Vagina (tissue), 2 donors: Measurements from ENCODE around the gene KRTAP12-1.
"Not testable (repeated sequence)": the region's sequence is repeated elsewhere in the genome, so short reads cannot be mapped to it uniquely, and the experiment has no call there.

Experiments used
- CTCF ChIP-seq, 3 experiments: fragments of 450-650 bp in 2 of 3; fragments of 200-600 bp in 1 of 3; sonication (generic) in 1 of 3; IDR thresholded peaks; one replicate each; pipeline ENCODE4 v1.5.1; 2017 to 2019; ENCODE audit warnings: antibody characterized with exemption in 3 of 3, mild to moderate bottlenecking in 2 of 3, moderate library complexity in 2 of 3
- POLR2AphosphoS5 ChIP-seq, 2 donors: sonication (generic); formaldehyde crosslinking; IDR thresholded peaks; one replicate each; pipeline ENCODE4 v1.9.0; 2017; ENCODE audit warnings: antibody characterized with exemption in 2 of 2, mild to moderate bottlenecking in 2 of 2, low read depth in 1 of 2; ENCODE audit not compliant: insufficient read depth in 1 of 2

- not testable (repeated sequence) for TF ChIP-seq POLR2AphosphoS5 (IDR thresholded peaks at IDR 0.05; ENCODE audit: insufficient read depth in 1 of 2, low read depth in 1 of 2); CTCF (IDR thresholded peaks at IDR 0.05)
These were observed 35.4 kb downstream of the KRTAP12-1 start, which contains the start of gene KRTAP10-11 for GRCh38 chr21:44646366-44647221.
